GM12878 (cell line): Measurements from ENCODE around the gene AKT1. TPM values are rescaled to one million over a fixed set of nuclear protein-coding genes. Genes with fewer than 3 reads are reported as not detected.

ENCODE experiments used
- ATAC-seq: fragments of 200-7000 bp; cut with Tn5 transposase; 3 replicates; pipeline ENCODE4 v1.9.1; 2020; ENCODE audit warnings: mild to moderate bottlenecking, moderate library complexity
- BruUV-seq: library from RNA; stranded (reverse); fragments of 400-500 nt; replicated peaks from 2 replicates; lab custom pipeline; 2021; lab: Mats Ljungman, UMichigan
- CTCF ChIA-PET: fragments of 300-600 bp; sonication (Branson Sonifier 250); formaldehyde crosslinking; extraction: SDS; loops from one replicate; lab custom pipeline; 2021; ENCODE audit warnings: inconsistent platforms; lab: Yijun Ruan, JAX
- POLR2A ChIA-PET: fragments of 350-600 bp; formaldehyde crosslinking; extraction: SDS; loops from one replicate; lab custom pipeline; 2021; ENCODE audit warnings: inconsistent platforms; lab: Charles Lee
- RAD21 ChIA-PET: fragments of 300-600 bp; sonication (Branson Sonifier 250); formaldehyde crosslinking; loops from one replicate; lab custom pipeline; 2023; ENCODE audit warnings: antibody characterized with exemption; ENCODE audit not compliant: unreplicated experiment; lab: Charles Lee
- SMC1A ChIA-PET: fragments of 300-600 bp; sonication (Branson Sonifier 250); formaldehyde crosslinking; loops from one replicate; lab custom pipeline; 2023; ENCODE audit not compliant: unreplicated experiment, uncharacterized antibody; lab: Charles Lee
- DNase-seq: peaks from one replicate; pipeline ENCODE4 v3.0.0-alpha.2; 2011; ENCODE audit warnings: low read depth, low spot score
- FAIRE-seq: peaks from 3 replicates; lab custom pipeline; 2011; peaks lifted over from hg19 to GRCh38; lab: Jason Lieb, UNC
- H2AFZ ChIP-seq: 2 replicates; pipeline ENCODE4 v1.6.0; 2011; ENCODE audit warnings: low read depth, low read length, control low read depth; ENCODE audit not compliant: control insufficient read depth
- H3K27ac ChIP-seq: 2 replicates; pipeline ENCODE4 v1.5.1; 2011; ENCODE audit warnings: control low read depth; ENCODE audit not compliant: control insufficient read depth, insufficient read depth
- H3K27me3 ChIP-seq, 2 experiments: replicated peaks in 1 of 2; 2 replicates each; pipeline versions ENCODE4 v1.6.0 to v1.6.1; 2011; ENCODE audit warnings: low read length in 1 of 2; ENCODE audit not compliant: control insufficient read depth in 2 of 2, insufficient read depth in 2 of 2
- H3K36me3 ChIP-seq, 2 experiments: 2 replicates each; pipeline ENCODE4 v1.5.1; 2011; ENCODE audit warnings: low read length in 1 of 2; ENCODE audit not compliant: control insufficient read depth in 2 of 2, insufficient read depth in 2 of 2
- H3K4me1 ChIP-seq: 2 replicates; pipeline ENCODE4 v1.6.1; 2011; ENCODE audit warnings: mild to moderate bottlenecking, low read length, moderate library complexity, mixed read lengths; ENCODE audit not compliant: control insufficient read depth, insufficient read depth
- H3K4me2 ChIP-seq: 2 replicates; pipeline ENCODE4 v1.6.0; 2011; ENCODE audit warnings: control low read depth; ENCODE audit not compliant: control insufficient read depth, insufficient read depth
- H3K4me3 ChIP-seq: fragments of 200-600 bp; sonication (generic); 2 replicates; pipeline ENCODE4 v1.5.1; 2016
- H3K79me2 ChIP-seq: 2 replicates; pipeline ENCODE4 v1.6.0; 2011; ENCODE audit warnings: low read length; ENCODE audit not compliant: control insufficient read depth, insufficient read depth
- H3K9ac ChIP-seq: 2 replicates; pipeline ENCODE4 v1.8.0; 2011; ENCODE audit warnings: low read length, control low read depth, mixed read lengths; ENCODE audit not compliant: control insufficient read depth, insufficient read depth
- H3K9me3 ChIP-seq: replicated peaks from 3 replicates; pipeline ENCODE4 v1.5.1; 2011; ENCODE audit warnings: mild to moderate bottlenecking, low read length; ENCODE audit not compliant: control insufficient read depth, insufficient read depth
- H4K20me1 ChIP-seq: 2 replicates; pipeline ENCODE4 v1.6.0; 2011; ENCODE audit not compliant: control insufficient read depth, insufficient read depth
- CEBPB ChIP-seq, 2 experiments: fragments of 150-350 bp in 1 of 2; IDR thresholded peaks; 2 replicates each; pipeline ENCODE4 v1.6.1; 2012 to 2014; ENCODE audit warnings: low read depth in 2 of 2, low read length in 2 of 2, borderline replicate concordance in 1 of 2, inconsistent platforms in 1 of 2
- CHD1 ChIP-seq: IDR thresholded peaks from 2 replicates; pipeline ENCODE4 v1.6.1; 2012; ENCODE audit warnings: low read depth, low read length, improper control_type of control experiment
- E4F1 ChIP-seq: fragments of 450-650 bp; IDR thresholded peaks from 2 replicates; pipeline ENCODE4 v1.6.1; 2018; ENCODE audit warnings: borderline replicate concordance, mild to moderate bottlenecking; ENCODE audit not compliant: partially characterized antibody
- HCFC1 ChIP-seq: fragments of 150-350 bp; IDR thresholded peaks from 2 replicates; pipeline ENCODE4 v1.6.1; 2014; ENCODE audit warnings: low read length
- KLF5 ChIP-seq: fragments of 450-650 bp; IDR thresholded peaks from 2 replicates; pipeline ENCODE4 v1.6.1; 2014; ENCODE audit warnings: mild to moderate bottlenecking; ENCODE audit not compliant: partially characterized antibody
- MXI1 ChIP-seq: fragments of 150-350 bp; IDR thresholded peaks from 2 replicates; pipeline ENCODE4 v1.6.1; 2011; ENCODE audit warnings: low read depth, mild to moderate bottlenecking, inconsistent platforms, low read length, improper control_type of control experiment
- MYC ChIP-seq: IDR thresholded peaks from 2 replicates; pipeline ENCODE4 v1.6.1; 2011; ENCODE audit warnings: mild to moderate bottlenecking, low read length, moderate library complexity, inconsistent platforms; ENCODE audit not compliant: insufficient read depth, insufficient replicate concordance, insufficient read length, severe bottlenecking
- RAD51 ChIP-seq: fragments of 450-650 bp; IDR thresholded peaks from 2 replicates; pipeline ENCODE4 v1.6.1; 2016; ENCODE audit warnings: moderate library complexity, mild to moderate bottlenecking, inconsistent platforms
- SMC3 ChIP-seq: IDR thresholded peaks from 2 replicates; pipeline ENCODE4 v1.6.1; 2011; ENCODE audit warnings: low read length, improper control_type of control experiment, borderline replicate concordance
- ZNF384 ChIP-seq: IDR thresholded peaks from 2 replicates; pipeline ENCODE4 v1.6.1; 2012; ENCODE audit warnings: low read depth, mild to moderate bottlenecking, low read length, improper control_type of control experiment, borderline replicate concordance
- WGBS: methylation state at CpG from one replicate; pipeline ENCODE4 v1.1.6; 2016; ENCODE audit warnings: low lambda C conversion rate; ENCODE audit not compliant: insufficient replicate concordance, insufficient coverage; ENCODE audit errors: missing lambda C conversion rate; 5-methylcytosine and 5-hydroxymethylcytosine counted together
- in situ Hi-C: fragments of 300-500 bp; cut with MboI; formaldehyde crosslinking; loops from 9 replicates; pipeline ENCODE4 v1.14.3; 2018; ENCODE audit warnings: mixed read lengths
- intact Hi-C: fragments of 100-400 bp; cut with micrococcal nuclease; formaldehyde crosslinking; loops from one replicate; pipeline ENCODE4 v1.14.2; 2022; ENCODE audit not compliant: unreplicated experiment
- polyA plus RNA-seq, 11 experiments: library from polyadenylated mRNA; depleted of rRNA in 4 of 11; unstranded in 6 of 11; stranded (reverse) in 5 of 11; fragments of >200 nt; fragmentation: Nextera tagmentation in 4 of 11; fragmentation: Illumina TruSeq in 1 of 11; extraction: Ambion mirVana in 4 of 11; extraction: Trizol in 1 of 11; gene quantifications; 1 replicate in 1 of 11; 2 replicates in 10 of 11; pipeline versions ENCODE4 v1.2.1 to v1.2.3, GENCODE V29; 2011 to 2016; ENCODE audit warnings: inconsistent platforms in 2 of 11, missing spikeins in 2 of 11, low read depth in 1 of 11
- total RNA-seq, 4 experiments: library from RNA; depleted of rRNA in 3 of 4; stranded (reverse); fragments of >200 nt in 3 of 4; fragmentation: Illumina TruSeq in 1 of 4; extraction: Trizol in 1 of 4; gene quantifications; 2 replicates each; pipeline versions ENCODE4 v1.2.1 to v1.2.3, GENCODE V29; 2013 to 2021
- TF ChIP-seq, protein P1 (sequence below): fragments of 450-650 bp; IDR thresholded peaks from 2 replicates; pipeline ENCODE4 v1.6.1; 2016; ENCODE audit warnings: mild to moderate bottlenecking
- TF ChIP-seq, protein P2 (sequence below): fragments of 450-650 bp; IDR thresholded peaks from 2 replicates; pipeline ENCODE4 v1.6.1; 2017; ENCODE audit warnings: low read depth, mild to moderate bottlenecking, moderate library complexity
- TF ChIP-seq, protein P3 (sequence below): fragments of 450-650 bp; IDR thresholded peaks from 2 replicates; pipeline ENCODE4 v1.6.1; 2017; ENCODE audit warnings: antibody characterized with exemption, mild to moderate bottlenecking, moderate library complexity

Gene AKT1
- total and polyA plus RNA-seq, 10 of the 15 experiments (the other 5 are each of a cell fraction or from before 2014, with no cell fraction given) = 0.63 to 110 (median 58.9) TPM

DNA sequence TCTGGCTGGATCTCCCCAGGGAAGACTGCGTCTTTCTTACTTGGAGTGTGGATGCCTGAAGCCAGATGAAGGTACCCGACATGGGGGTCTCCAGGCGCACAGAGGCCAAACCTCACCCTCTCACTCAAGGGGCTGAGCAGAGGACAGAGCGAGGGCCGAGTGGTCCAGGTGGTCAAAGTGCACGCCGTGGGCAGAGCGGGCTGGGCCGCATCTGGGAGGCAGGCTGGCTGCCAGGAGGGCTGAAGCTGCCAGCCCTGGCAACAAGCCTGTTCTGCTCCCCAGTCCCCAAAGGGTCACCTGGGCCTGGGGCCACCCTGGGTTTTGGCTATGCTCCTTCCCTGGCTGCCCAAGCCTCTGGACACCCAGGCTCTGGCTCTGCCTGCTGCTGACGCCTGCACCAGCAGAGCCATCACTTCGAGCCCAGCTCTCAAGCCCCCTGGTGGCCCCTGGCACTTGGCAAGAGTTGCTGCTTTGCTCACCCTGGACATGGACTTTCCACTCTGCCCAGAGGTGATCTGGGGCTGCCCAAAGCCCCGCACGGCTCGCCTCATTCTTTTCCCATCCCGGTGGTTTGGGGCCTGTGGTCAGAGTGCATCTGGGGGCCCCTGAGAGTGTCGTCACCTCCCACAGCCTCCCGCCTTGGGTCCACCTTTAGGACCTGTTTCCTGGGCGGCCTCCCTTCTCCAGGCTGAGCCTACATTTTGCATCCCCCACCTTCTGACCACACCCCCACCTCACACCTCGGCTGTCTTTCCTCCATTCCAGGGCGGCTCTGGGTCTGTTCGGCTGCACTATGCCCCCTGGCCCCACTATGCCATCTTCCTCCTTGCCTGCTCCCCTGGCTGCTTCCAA is 68.7 kb downstream of the AKT1 start:
- CTCF ChIA-PET = no interaction called here
- 29% methylated on average over 21 of the region's 21 CpGs for WGBS
- no peak for TF ChIP-seq CEBPB (IDR thresholded peaks at IDR 0.05; ENCODE audit: borderline replicate concordance in 1 of 2, low read depth in 2 of 2, low read length in 2 of 2)
- no peak for TF ChIP-seq CHD1
- TF ChIP-seq MYC = no peak
- TF ChIP-seq, protein P1, sequence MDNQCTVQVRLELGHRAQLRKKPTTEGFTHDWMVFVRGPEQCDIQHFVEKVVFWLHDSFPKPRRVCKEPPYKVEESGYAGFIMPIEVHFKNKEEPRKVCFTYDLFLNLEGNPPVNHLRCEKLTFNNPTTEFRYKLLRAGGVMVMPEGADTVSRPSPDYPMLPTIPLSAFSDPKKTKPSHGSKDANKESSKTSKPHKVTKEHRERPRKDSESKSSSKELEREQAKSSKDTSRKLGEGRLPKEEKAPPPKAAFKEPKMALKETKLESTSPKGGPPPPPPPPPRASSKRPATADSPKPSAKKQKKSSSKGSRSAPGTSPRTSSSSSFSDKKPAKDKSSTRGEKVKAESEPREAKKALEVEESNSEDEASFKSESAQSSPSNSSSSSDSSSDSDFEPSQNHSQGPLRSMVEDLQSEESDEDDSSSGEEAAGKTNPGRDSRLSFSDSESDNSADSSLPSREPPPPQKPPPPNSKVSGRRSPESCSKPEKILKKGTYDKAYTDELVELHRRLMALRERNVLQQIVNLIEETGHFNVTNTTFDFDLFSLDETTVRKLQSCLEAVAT = no peak
- TF ChIP-seq SMC3 = no peak
- no peak for TF ChIP-seq RAD51
- no peak for TF ChIP-seq ZNF384
- TF ChIP-seq KLF5 = no peak
- no peak for TF ChIP-seq HCFC1
- TF ChIP-seq, protein P2, sequence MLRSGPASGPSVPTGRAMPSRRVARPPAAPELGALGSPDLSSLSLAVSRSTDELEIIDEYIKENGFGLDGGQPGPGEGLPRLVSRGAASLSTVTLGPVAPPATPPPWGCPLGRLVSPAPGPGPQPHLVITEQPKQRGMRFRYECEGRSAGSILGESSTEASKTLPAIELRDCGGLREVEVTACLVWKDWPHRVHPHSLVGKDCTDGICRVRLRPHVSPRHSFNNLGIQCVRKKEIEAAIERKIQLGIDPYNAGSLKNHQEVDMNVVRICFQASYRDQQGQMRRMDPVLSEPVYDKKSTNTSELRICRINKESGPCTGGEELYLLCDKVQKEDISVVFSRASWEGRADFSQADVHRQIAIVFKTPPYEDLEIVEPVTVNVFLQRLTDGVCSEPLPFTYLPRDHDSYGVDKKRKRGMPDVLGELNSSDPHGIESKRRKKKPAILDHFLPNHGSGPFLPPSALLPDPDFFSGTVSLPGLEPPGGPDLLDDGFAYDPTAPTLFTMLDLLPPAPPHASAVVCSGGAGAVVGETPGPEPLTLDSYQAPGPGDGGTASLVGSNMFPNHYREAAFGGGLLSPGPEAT = no peak
- TF ChIP-seq MXI1 = no peak
- TF ChIP-seq, protein P3, sequence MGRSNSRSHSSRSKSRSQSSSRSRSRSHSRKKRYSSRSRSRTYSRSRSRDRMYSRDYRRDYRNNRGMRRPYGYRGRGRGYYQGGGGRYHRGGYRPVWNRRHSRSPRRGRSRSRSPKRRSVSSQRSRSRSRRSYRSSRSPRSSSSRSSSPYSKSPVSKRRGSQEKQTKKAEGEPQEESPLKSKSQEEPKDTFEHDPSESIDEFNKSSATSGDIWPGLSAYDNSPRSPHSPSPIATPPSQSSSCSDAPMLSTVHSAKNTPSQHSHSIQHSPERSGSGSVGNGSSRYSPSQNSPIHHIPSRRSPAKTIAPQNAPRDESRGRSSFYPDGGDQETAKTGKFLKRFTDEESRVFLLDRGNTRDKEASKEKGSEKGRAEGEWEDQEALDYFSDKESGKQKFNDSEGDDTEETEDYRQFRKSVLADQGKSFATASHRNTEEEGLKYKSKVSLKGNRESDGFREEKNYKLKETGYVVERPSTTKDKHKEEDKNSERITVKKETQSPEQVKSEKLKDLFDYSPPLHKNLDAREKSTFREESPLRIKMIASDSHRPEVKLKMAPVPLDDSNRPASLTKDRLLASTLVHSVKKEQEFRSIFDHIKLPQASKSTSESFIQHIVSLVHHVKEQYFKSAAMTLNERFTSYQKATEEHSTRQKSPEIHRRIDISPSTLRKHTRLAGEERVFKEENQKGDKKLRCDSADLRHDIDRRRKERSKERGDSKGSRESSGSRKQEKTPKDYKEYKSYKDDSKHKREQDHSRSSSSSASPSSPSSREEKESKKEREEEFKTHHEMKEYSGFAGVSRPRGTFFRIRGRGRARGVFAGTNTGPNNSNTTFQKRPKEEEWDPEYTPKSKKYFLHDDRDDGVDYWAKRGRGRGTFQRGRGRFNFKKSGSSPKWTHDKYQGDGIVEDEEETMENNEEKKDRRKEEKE = no peak
- TF ChIP-seq E4F1 = no peak

More for the DNA sequence above, 68.7 kb downstream of the AKT1 start:
- in situ Hi-C loops (no loop called here), intact Hi-C loops (no loop called here)
- H3K9me3 ChIP-seq = no peaks in the 10 kb centered on the region
- ChIA-PET SMC1A (no interaction called here), POLR2A (no interaction called here), RAD21 (no interaction called here)
- H3K4me1 ChIP-seq = no peaks in the 10 kb centered on the region
- no peaks in the 10 kb centered on the region for H3K79me2 ChIP-seq
- H2AFZ ChIP-seq = no peak overlapping the region
- ATAC-seq = no peak
- H3K9ac ChIP-seq = no peak overlapping the region
- H3K4me3 ChIP-seq = no peak overlapping the region
- no peak overlapping the region for H3K27ac ChIP-seq
- H3K27me3 ChIP-seq = peaks cover 0 to 4% of the 10 kb centered on the region in 2 experiments; a peak in 1 of 4 replicates
- FAIRE-seq = no peak
- H3K4me2 ChIP-seq = no peak overlapping the region
- no TSS peak for BruUV-seq
- DNase-seq = no peak
- no peaks in the 10 kb centered on the region for H3K36me3 ChIP-seq
- no peaks in the 10 kb centered on the region for H4K20me1 ChIP-seq
